Skeletal muscle tissue (tissue), 4 donors: ENCODE data around the gene ZNF669. TPM values are rescaled to one million over a fixed set of nuclear protein-coding genes. Genes with fewer than 3 reads are reported as not detected.

Experiments
- H3K27ac ChIP-seq: one replicate; pipeline ENCODE4 v1.7.0; 2013; ENCODE audit warnings: mild to moderate bottlenecking, low read depth, low read length, inconsistent platforms
- H3K27me3 ChIP-seq, 3 donors: one replicate each; pipeline ENCODE4 v1.7.0; 2013; ENCODE audit warnings: low read length in 3 of 3; ENCODE audit not compliant: control insufficient read depth in 3 of 3, insufficient read depth in 3 of 3
- H3K36me3 ChIP-seq, 3 donors: one replicate each; pipeline ENCODE4 v1.7.0; 2013; ENCODE audit warnings: low read length in 3 of 3; ENCODE audit not compliant: control insufficient read depth in 3 of 3, insufficient read depth in 3 of 3
- H3K4me1 ChIP-seq, 3 donors: one replicate each; pipeline ENCODE4 v1.7.0; 2013; ENCODE audit warnings: low read length in 3 of 3, mild to moderate bottlenecking in 3 of 3; ENCODE audit not compliant: control insufficient read depth in 3 of 3, insufficient read depth in 3 of 3
- H3K4me3 ChIP-seq, 3 donors: one replicate each; pipeline ENCODE4 v1.7.0; 2013; ENCODE audit warnings: low read length in 3 of 3
- H3K9ac ChIP-seq, 3 donors: one replicate each; pipeline ENCODE4 v1.7.0; 2013; ENCODE audit warnings: low read length in 3 of 3, mild to moderate bottlenecking in 3 of 3, moderate library complexity in 2 of 3, low read depth in 1 of 3
- H3K9me3 ChIP-seq, 3 donors: one replicate each; pipeline ENCODE4 v1.7.0; 2013; ENCODE audit warnings: low read length in 3 of 3; ENCODE audit not compliant: control insufficient read depth in 3 of 3
- total RNA-seq: library from RNA; depleted of rRNA; stranded (reverse); fragments of >200 nt; gene quantifications from one replicate; pipeline ENCODE4 v1.2.3, GENCODE V29; 2014
- donor health status: Osteomylitis.

Gene ZNF669
- total RNA-seq, 1 donor from 2014 or later: 11.0 TPM

DNA sequence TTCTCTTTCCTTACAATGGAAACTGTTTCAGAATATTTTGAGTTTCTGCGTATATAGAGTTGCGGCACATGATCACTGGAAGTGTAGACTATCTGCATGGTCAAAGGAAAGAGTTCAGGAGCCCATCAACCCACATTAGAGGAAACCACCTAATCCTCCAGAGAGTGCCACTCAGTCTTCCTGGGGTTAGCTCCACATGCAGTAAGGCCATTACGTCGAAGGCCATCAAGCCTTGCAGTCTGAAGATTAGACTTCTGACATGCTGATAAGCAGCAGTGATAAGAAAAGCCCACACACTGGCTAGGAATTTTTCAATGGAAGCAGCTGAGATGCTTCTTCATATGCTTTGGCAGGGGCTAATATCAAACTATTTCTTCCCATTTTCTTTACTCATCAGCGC, 7.6 kb downstream of the ZNF669 start:
- no peak overlapping the region for H3K27ac ChIP-seq
- peaks cover 19 to 23% (median 23%) of the 10 kb centered on the region in 3 donors for H3K36me3 ChIP-seq
- H3K9me3 ChIP-seq: peaks cover 3 to 7% (median 6%) of the 10 kb centered on the region in 3 donors
- no peak overlapping the region for H3K4me3 ChIP-seq
- H3K4me1 ChIP-seq: no peaks in the 10 kb centered on the region
- no peak overlapping the region for H3K9ac ChIP-seq
- no peaks in the 10 kb centered on the region for H3K27me3 ChIP-seq

DNA sequence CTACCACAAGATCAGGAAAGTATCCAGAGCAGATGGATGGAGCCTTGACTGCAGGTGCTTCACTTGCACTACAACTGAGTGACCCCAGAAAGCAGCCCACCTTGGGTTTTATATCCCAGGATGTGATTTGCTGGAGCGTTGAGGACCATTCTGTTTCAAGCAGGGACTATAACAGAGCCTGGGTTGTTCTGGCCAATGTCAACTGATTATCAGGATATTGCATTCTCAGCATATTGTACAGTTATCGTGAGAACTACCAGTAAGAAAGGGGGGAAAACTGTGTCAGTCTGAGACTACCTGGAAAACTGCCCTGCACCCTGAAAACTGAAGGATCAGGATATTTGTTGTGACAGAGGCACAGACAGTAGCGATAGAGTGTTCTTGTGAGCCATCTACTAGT, 8.0 kb downstream of the ZNF669 start:
- no peaks in the 10 kb centered on the region for H3K4me1 ChIP-seq
- H3K36me3 ChIP-seq: peaks cover 15 to 21% (median 19%) of the 10 kb centered on the region in 3 donors
- H3K9me3 ChIP-seq: peaks cover 3 to 7% (median 6%) of the 10 kb centered on the region in 3 donors
- H3K9ac ChIP-seq: no peak overlapping the region
- no peak overlapping the region for H3K27ac ChIP-seq
- no peak overlapping the region for H3K4me3 ChIP-seq
- H3K27me3 ChIP-seq: no peaks in the 10 kb centered on the region

DNA sequence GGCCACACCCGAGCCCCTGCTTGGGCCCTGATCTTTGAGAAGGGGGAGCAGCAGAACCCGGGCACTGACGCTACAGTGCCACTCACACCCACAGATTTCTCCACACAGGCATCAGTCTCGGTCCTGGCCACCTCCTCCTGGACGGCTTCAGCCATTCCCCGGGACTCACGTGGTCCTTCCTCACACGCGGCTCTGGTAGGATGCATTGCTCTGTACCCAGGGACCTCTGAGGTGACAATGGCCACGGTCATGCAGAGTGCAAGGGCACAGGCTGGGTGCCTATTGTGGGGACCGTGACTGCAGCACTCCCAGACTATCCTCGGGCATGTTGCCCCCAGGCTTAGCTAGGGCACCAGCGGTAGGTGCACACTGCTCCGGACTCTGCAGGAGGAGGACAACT, 13.7 kb downstream of the ZNF669 start:
- no peaks in the 10 kb centered on the region for H3K36me3 ChIP-seq
- no peaks in the 10 kb centered on the region for H3K27me3 ChIP-seq
- no peaks in the 10 kb centered on the region for H3K4me1 ChIP-seq
- H3K27ac ChIP-seq: no peak overlapping the region
- no peak overlapping the region for H3K4me3 ChIP-seq
- H3K9me3 ChIP-seq: no peaks in the 10 kb centered on the region
- no peak overlapping the region for H3K9ac ChIP-seq

DNA sequence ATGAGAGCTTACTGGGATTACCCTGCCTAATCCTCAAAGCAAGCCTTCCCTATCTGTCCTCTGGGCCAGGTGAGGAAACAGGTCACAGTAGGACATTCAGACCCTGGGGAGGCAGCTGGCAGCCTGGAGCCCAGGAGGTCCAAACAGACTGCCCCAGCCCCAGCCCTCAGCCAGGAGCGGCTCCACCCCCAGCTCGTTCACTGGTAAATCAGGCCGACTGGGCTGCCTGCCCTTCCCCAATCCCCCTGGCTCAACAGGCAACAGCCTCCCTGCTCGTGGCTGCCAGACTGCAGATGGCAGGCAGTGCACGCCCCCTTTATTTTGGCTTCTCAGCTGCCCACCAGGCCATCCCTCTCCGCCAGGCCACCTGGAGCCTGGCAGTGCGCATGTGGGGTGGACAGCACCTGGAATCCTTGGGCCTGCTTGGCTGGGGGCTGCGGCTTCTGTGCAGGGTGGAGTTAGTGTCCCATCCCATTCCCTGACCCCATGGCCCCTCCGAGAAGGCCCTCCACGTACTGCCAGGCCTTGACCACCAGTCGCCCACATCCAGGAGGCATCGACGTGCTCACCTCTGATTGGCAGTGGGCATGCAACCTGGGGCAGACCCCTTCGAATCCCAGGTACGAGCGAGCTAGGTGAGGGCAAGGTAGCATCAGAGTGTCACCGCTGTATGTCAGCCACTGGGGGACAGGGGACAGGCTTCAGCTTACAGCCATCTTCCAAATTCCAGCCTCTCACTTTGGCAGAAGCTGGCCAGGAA, 14.4 kb downstream of the ZNF669 start:
- H3K9me3 ChIP-seq: no peaks in the 10 kb centered on the region
- no peak overlapping the region for H3K9ac ChIP-seq
- H3K4me1 ChIP-seq: no peaks in the 10 kb centered on the region
- H3K27me3 ChIP-seq: no peaks in the 10 kb centered on the region
- H3K36me3 ChIP-seq: no peaks in the 10 kb centered on the region
- no peak overlapping the region for H3K4me3 ChIP-seq
- H3K27ac ChIP-seq: no peak overlapping the region

DNA sequence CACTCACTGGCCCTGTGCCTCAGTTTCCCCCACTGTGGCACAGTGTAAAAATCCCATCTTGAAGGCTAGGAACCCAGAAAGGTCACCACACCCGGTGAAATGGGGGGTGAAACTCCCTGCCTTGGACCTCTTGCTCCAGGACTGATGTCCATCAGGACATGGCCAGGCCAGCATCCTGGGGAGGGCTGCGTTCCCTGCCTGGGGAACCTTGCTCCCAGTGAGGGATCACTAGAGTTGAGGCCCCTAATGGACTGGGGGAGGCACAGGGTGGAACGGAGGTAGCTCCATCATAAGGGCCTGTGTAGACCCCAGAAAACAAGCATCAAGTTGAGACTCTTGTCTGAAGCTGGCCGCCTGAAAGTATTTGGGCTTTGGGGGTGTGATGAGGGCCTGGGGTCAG, 15.2 kb downstream of the ZNF669 start:
- Histone ChIP-seq H3K4me3 (no peak overlapping the region), H3K9me3 (no peaks in the 10 kb centered on the region), H3K36me3 (no peaks in the 10 kb centered on the region), H3K27ac (no peak overlapping the region), H3K4me1 (no peaks in the 10 kb centered on the region), H3K27me3 (no peaks in the 10 kb centered on the region), H3K9ac (no peak overlapping the region)

DNA sequence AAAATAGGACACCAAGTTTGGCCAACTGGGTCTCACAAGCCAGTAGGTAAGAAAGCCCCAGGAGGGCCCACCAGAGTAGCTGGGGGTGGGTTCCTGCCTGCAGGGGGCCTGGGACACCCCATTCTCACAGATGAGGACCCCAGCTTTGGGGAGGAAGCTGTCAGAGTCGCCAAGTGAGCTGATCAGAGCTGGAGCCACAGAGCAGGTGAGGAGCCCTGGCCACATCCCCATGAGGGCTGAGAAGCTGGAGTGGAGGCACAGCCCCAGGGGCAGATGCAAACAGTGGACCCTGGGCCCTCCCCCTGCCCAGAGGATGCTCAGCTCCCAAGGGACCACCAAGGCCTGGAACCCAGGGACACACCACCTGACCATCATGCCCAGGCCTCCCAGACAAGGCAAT, 16.9 kb downstream of the ZNF669 start:
- Histone ChIP-seq H3K9me3 (no peaks in the 10 kb centered on the region), H3K4me1 (no peaks in the 10 kb centered on the region), H3K4me3 (no peak overlapping the region), H3K36me3 (no peaks in the 10 kb centered on the region), H3K27me3 (no peaks in the 10 kb centered on the region), H3K27ac (no peak overlapping the region), H3K9ac (no peak overlapping the region)

DNA sequence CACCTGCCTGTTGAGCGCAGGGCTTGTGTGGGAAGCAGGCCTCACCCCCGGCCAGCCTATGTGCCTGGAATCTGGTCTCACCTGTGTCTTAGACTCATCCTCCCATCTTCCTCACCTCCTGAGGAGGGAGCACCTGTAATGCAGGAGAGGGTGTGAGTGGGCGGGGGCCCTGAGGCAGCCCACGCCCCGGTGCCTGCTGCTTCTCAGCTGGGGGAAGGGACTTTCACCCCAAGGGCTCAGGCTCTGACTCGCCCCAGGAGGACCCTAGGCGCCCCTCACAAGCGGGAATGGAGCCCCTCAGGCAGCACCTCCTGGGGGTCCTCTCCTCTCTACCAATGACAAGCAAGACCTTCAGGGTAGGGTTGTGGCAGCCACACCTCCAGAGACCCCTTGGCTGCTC, 18.8 kb downstream of the ZNF669 start:
- Histone ChIP-seq H3K36me3 (no peaks in the 10 kb centered on the region), H3K4me3 (no peak overlapping the region), H3K9ac (no peak overlapping the region), H3K27ac (no peak overlapping the region), H3K9me3 (no peaks in the 10 kb centered on the region), H3K27me3 (no peaks in the 10 kb centered on the region), H3K4me1 (no peaks in the 10 kb centered on the region)

DNA sequence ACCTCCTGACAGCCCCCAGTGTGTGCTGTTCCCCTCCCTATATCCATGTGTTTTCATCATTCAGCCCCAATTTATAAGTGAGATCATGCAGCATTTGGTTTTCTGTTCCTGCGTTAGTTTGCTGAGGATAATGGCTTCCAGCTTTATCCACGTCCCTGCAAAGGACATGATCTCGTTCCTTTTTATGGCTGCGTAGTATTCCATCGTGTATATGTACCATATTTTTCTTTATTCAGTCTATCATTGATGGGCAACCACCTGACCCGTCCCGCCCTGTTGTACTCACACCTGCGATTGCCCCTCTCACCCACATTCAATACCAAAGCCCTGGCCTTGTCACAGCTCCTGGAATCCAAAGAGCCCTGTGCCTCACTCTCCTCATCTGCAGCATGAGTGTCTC, 19.4 kb downstream of the ZNF669 start:
- no peaks in the 10 kb centered on the region for H3K9me3 ChIP-seq
- no peaks in the 10 kb centered on the region for H3K27me3 ChIP-seq
- H3K27ac ChIP-seq: no peak overlapping the region
- no peaks in the 10 kb centered on the region for H3K4me1 ChIP-seq
- no peaks in the 10 kb centered on the region for H3K36me3 ChIP-seq
- H3K9ac ChIP-seq: no peak overlapping the region
- no peak overlapping the region for H3K4me3 ChIP-seq

DNA sequence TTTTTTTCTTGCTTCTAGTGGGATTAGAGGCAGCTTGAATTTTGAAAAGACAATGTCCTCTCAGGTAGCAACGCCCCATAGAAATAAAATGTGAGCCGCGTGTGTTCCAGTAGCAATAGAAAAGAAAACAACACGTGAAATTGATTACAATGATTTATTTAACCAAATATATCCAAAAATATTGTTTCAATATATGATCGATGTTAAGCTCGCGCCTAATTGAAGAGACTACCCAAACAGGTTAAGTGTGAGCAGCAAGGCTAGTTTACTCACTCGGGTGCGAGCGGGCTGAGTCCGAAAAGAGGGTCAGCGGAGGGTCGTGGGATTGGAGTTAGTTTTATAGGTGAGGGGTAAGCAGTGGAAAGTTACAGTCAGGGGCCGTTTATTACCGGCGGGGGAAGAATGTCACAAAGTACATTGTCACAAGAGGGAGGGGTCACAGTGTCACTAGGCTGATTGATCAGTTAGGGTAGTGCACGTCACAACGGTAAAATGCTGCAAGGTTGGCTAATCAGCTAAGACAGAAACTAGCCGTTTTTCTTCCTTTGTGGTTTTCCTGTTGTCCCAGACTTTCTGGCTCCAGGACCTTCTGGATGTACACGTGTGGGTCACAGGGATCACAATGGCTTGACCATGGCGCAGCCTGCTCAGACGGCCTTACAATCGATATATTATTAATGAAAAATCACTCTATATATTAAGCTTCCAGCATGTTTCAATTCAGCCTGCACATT, 24.8 kb downstream of the ZNF669 start:
- Histone ChIP-seq H3K27ac (no peak overlapping the region), H3K9ac (peak overlapping the region; percentile 54 to 96 (median 92)), H3K4me3 (peak overlapping the region; percentile 89 to 96 (median 95)), H3K27me3 (no peaks in the 10 kb centered on the region), H3K9me3 (no peaks in the 10 kb centered on the region), H3K4me1 (peaks cover 5 to 11% (median 8%) of the 10 kb centered on the region in 3 donors), H3K36me3 (peaks cover 0 to 3% (median 0%) of the 10 kb centered on the region in 3 donors)
